SU-DHL-6 (cell line): ENCODE results near the gene MBD3.

Experiments used
- H2AFZ ChIP-seq: fragments of 200-600 bp; sonication (generic); 2 replicates; pipeline ENCODE4 v1.6.1; 2014; ENCODE audit warnings: low read depth, mild to moderate bottlenecking, moderate library complexity, mixed read lengths, antibody characterized with exemption, low read length; ENCODE audit not compliant: severe bottlenecking
- H3F3A ChIP-seq: fragments of 200-600 bp; shearing (Covaris generic); 2 replicates; pipeline ENCODE4 v1.6.0; 2016; ENCODE audit warnings: antibody characterized with exemption, mild to moderate bottlenecking; ENCODE audit not compliant: insufficient read depth
- H3K27ac ChIP-seq: fragments of 200-600 bp; sonication (generic); 2 replicates; pipeline ENCODE4 v1.5.1; 2016; ENCODE audit warnings: low read depth, mild to moderate bottlenecking, low read length, moderate library complexity, mixed read lengths
- H3K27me3 ChIP-seq: fragments of 200-600 bp; sonication (generic), shearing (Covaris generic); 2 replicates; pipeline ENCODE4 v1.6.0; 2014; ENCODE audit warnings: mild to moderate bottlenecking, low read length
- H3K36me3 ChIP-seq: fragments of 200-600 bp; sonication (generic); 2 replicates; pipeline ENCODE4 v1.6.1; 2014; ENCODE audit warnings: mild to moderate bottlenecking, low read length, mixed read lengths
- H3K4me2 ChIP-seq: fragments of 300-600, 200-600 bp; shearing (Covaris generic), sonication (generic); 2 replicates; pipeline ENCODE4 v1.6.0; 2014; ENCODE audit warnings: low read length, low read depth, mild to moderate bottlenecking; ENCODE audit not compliant: poor library complexity, severe bottlenecking
- H3K4me3 ChIP-seq: fragments of 200-600 bp; sonication (generic); 2 replicates; pipeline ENCODE4 v1.5.1; 2014; ENCODE audit warnings: antibody characterized with exemption, low read length, mild to moderate bottlenecking, mixed read lengths; ENCODE audit not compliant: insufficient read depth, poor library complexity, severe bottlenecking
- H3K79me2 ChIP-seq: fragments of 200-600 bp; sonication (generic); 2 replicates; pipeline ENCODE4 v1.6.1; 2014; ENCODE audit warnings: mild to moderate bottlenecking, low read length, moderate library complexity; ENCODE audit not compliant: insufficient read depth
- H3K9ac ChIP-seq: fragments of 200-600 bp; sonication (generic); 2 replicates; pipeline ENCODE4 v1.7.0; 2014; ENCODE audit warnings: mild to moderate bottlenecking, low read length
- H3K9me2 ChIP-seq: fragments of 200-600 bp; sonication (generic); replicated peaks from 2 replicates; pipeline ENCODE4 v1.6.1; 2014; ENCODE audit warnings: low read length; ENCODE audit not compliant: insufficient read depth
- H3K9me3 ChIP-seq: fragments of 200-600 bp; sonication (generic); 2 replicates; pipeline ENCODE4 v1.6.1; 2014; ENCODE audit warnings: low read length, mixed read lengths; ENCODE audit not compliant: insufficient read depth
- H4K20me1 ChIP-seq: fragments of 200-600 bp; sonication (generic); 2 replicates; pipeline ENCODE4 v1.6.1; 2014; ENCODE audit warnings: low read depth, mild to moderate bottlenecking, antibody characterized with exemption, low read length, moderate library complexity, mixed read lengths
- EZH2phosphoT487 ChIP-seq: fragments of 200-600 bp; sonication (generic), shearing (Covaris generic); conservative IDR thresholded peaks from 2 replicates; pipeline ENCODE4 v1.6.1; 2018; ENCODE audit warnings: mild to moderate bottlenecking, antibody characterized with exemption, low read length, moderate library complexity, mixed read lengths
- TF ChIP-seq, protein P1 (sequence below): fragments of 200-600 bp; sonication (generic); IDR thresholded peaks from one replicate; pipeline ENCODE4 v1.5.1; 2017; ENCODE audit warnings: antibody characterized with exemption, mild to moderate bottlenecking, low read length, moderate library complexity; ENCODE audit not compliant: insufficient read depth, poor library complexity, severe bottlenecking

The MBD3 gene

DNA sequence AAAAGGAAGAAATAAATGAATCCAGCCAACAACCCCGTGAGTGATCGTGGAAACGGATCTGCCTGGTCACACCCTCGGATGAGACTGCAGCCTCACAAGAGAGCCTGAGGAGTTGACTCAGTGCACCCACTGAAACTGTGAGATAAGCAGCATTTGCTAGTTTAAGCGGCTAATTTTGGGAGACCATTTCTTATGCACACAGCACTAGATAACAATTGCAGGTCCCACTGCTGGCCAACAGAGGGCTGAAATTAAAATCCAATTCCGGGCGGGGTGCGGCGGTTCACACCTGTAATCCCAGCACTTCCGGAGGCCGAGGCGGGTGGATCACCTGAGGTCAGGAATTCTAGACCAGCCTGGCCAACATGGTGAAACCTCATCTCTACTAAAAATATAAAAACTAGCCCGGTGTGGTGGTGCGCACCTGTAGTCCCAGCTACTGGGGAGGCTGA, 9.0 kb upstream of the MBD3 start:
- H3K27ac ChIP-seq = no peak overlapping the region
- H3K4me2 ChIP-seq = no peak overlapping the region
- no peak overlapping the region for H2AFZ ChIP-seq
- no peak overlapping the region for H3K4me3 ChIP-seq
- H3K79me2 ChIP-seq = peaks cover 55% of the 10 kb centered on the region
- no peaks in the 10 kb centered on the region for H3K36me3 ChIP-seq
- no peaks in the 10 kb centered on the region for H3K27me3 ChIP-seq
- H4K20me1 ChIP-seq = no peaks in the 10 kb centered on the region; the same call in 1 of the 2 replicates
- H3K9me3 ChIP-seq = no peaks in the 10 kb centered on the region
- no peak overlapping the region for H3K9ac ChIP-seq
- no peak for TF ChIP-seq EZH2phosphoT487
- TF ChIP-seq, protein P1, sequence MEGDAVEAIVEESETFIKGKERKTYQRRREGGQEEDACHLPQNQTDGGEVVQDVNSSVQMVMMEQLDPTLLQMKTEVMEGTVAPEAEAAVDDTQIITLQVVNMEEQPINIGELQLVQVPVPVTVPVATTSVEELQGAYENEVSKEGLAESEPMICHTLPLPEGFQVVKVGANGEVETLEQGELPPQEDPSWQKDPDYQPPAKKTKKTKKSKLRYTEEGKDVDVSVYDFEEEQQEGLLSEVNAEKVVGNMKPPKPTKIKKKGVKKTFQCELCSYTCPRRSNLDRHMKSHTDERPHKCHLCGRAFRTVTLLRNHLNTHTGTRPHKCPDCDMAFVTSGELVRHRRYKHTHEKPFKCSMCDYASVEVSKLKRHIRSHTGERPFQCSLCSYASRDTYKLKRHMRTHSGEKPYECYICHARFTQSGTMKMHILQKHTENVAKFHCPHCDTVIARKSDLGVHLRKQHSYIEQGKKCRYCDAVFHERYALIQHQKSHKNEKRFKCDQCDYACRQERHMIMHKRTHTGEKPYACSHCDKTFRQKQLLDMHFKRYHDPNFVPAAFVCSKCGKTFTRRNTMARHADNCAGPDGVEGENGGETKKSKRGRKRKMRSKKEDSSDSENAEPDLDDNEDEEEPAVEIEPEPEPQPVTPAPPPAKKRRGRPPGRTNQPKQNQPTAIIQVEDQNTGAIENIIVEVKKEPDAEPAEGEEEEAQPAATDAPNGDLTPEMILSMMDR = no peak
- peaks cover 18% of the 10 kb centered on the region for H3F3A ChIP-seq
- no peaks in the 10 kb centered on the region for H3K9me2 ChIP-seq

DNA sequence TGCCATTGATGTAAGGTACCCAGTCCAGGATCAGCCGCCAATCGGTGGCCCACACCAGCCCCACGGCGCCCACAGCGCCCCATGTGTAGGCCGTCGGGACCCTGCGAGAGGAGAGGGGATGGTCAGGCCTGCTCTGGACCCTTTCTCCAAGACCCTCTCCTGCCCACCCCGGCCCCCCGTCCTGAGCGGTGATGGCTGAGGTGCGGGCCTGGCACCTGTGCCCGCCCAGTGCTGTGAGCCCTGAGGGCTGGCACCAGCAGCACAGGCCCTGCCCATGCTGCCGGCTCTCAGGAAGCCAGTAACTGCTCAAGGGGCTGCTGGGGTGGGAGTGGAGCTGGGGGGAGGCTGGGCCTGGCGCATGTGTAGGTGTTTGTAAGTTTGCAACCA, 6.8 kb upstream of the MBD3 start:
- TF ChIP-seq EZH2phosphoT487 = no peak
- TF ChIP-seq, protein P1 = no peak
- no peak overlapping the region for H3K4me2 ChIP-seq
- H3K36me3 ChIP-seq = no peaks in the 10 kb centered on the region
- H2AFZ ChIP-seq = no peak overlapping the region
- peaks cover 48% of the 10 kb centered on the region for H3K79me2 ChIP-seq
- H3K9me3 ChIP-seq = no peaks in the 10 kb centered on the region
- no peaks in the 10 kb centered on the region for H3K27me3 ChIP-seq
- no peaks in the 10 kb centered on the region; the same call in 1 of the 2 replicates for H4K20me1 ChIP-seq
- no peak overlapping the region for H3K4me3 ChIP-seq
- H3K27ac ChIP-seq = no peak overlapping the region
- H3K9ac ChIP-seq = no peak overlapping the region
- peaks cover 11% of the 10 kb centered on the region for H3F3A ChIP-seq
- H3K9me2 ChIP-seq = no peaks in the 10 kb centered on the region

DNA sequence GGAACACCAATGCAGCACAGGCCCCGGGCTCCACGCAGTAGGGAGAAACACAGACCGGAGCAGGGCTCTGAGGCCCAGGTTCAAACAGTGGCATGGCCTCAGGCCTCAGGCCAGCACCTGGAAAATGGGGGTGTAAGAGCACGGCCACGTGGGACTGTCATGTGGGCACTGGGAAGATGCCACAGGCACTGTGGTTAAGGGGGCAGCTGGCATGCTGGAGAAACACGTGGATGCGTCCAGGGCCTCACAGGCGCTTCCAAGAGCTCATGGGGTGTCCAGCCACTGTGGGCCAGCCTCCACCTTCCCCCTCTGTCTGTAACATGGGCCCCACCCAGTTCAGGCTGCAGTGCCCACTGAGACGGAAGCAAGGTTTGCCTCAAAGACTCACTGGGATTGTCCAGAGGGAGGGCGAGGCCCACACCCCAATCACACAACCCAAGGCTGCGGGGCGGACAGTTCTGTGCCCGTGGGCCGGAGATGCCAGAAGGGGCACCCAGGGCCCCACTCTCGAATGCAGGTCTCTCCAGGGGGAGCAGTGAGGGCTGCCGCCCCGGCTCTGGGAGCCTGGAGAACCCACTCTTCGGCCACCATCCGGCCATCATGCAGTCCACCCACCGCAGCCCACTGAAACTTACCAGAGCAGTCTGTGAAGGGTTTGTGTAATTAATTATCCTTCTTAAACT, 6.3 kb upstream of the MBD3 start:
- H3K9me2 ChIP-seq = no peaks in the 10 kb centered on the region
- peaks cover 11% of the 10 kb centered on the region for H3F3A ChIP-seq
- no peaks in the 10 kb centered on the region for H3K9me3 ChIP-seq
- H3K27me3 ChIP-seq = no peaks in the 10 kb centered on the region
- no peaks in the 10 kb centered on the region; the same call in 1 of the 2 replicates for H4K20me1 ChIP-seq
- H3K4me3 ChIP-seq = no peak overlapping the region
- H3K27ac ChIP-seq = no peak overlapping the region
- H3K4me2 ChIP-seq = no peak overlapping the region
- H3K36me3 ChIP-seq = no peaks in the 10 kb centered on the region
- no peak overlapping the region for H2AFZ ChIP-seq
- no peak overlapping the region for H3K9ac ChIP-seq
- TF ChIP-seq, protein P1 = no peak
- no peak for TF ChIP-seq EZH2phosphoT487
- peaks cover 42% of the 10 kb centered on the region for H3K79me2 ChIP-seq
